OCI-LY7 (cell line): ENCODE results near the gene MYH11.

Experiments
- CTCF ChIP-seq: fragments of 200-600 bp; sonication (generic); conservative IDR thresholded peaks from 2 replicates; pipeline ENCODE4 v1.5.1; 2014; ENCODE audit warnings: mild to moderate bottlenecking, antibody characterized with exemption, low read length, moderate library complexity, mixed read lengths
- EZH2phosphoT487 ChIP-seq: fragments of 200-600 bp; sonication (generic); IDR thresholded peaks from 2 replicates; pipeline ENCODE4 v1.6.1; 2018; ENCODE audit warnings: low read depth, borderline replicate concordance, mild to moderate bottlenecking, mixed run types, antibody characterized with exemption, low read length, moderate library complexity, mixed read lengths

- TF ChIP-seq CTCF (no peak), EZH2phosphoT487 (no peak)
These were observed 30.5 kb upstream of the MYH11 start for GRCh38 chr16:15887283-15887682.
